IgD-negative memory B cell (primary cell): ENCODE data around the gene NHSL1. TPM values are rescaled to one million over a fixed set of nuclear protein-coding genes. Genes with fewer than 3 reads are reported as not detected.

Experiments
- H3K27ac Mint-ChIP-seq, 3 donors: one replicate each; pipeline ENCODE4 v1.8.0; 2020 to 2022; ENCODE audit warnings: mild to moderate bottlenecking in 3 of 3, mixed read lengths in 3 of 3, moderate library complexity in 1 of 3
- H3K27me3 Mint-ChIP-seq: one replicate; pipeline ENCODE4 v1.8.0; 2021; ENCODE audit warnings: mixed read lengths
- H3K36me3 Mint-ChIP-seq: one replicate; pipeline ENCODE4 v1.8.0; 2020; ENCODE audit warnings: mild to moderate bottlenecking, mixed read lengths
- H3K4me1 Mint-ChIP-seq, 3 donors: one replicate each; pipeline ENCODE4 v1.8.0; 2020 to 2022; ENCODE audit warnings: mixed read lengths in 3 of 3, mild to moderate bottlenecking in 1 of 3
- H3K4me3 Mint-ChIP-seq, 4 donors: one replicate each; pipeline ENCODE4 v1.8.0; 2020 to 2022; ENCODE audit warnings: mild to moderate bottlenecking in 4 of 4, mixed read lengths in 4 of 4, moderate library complexity in 3 of 4
- H3K9me3 Mint-ChIP-seq, 3 donors: one replicate each; pipeline ENCODE4 v1.8.0; 2020 to 2021; ENCODE audit warnings: mixed read lengths in 3 of 3, mild to moderate bottlenecking in 1 of 3
- polyA plus RNA-seq: library from polyadenylated mRNA; unstranded; fragments of 300-500 nt; fragmentation: Illumina TruSeq; gene quantifications from one replicate; pipeline ENCODE4 v1.2.3, GENCODE V29; 2021

Gene NHSL1
- polyA plus RNA-seq, 1 donor from 2014 or later = not detected

GRCh38 chr6:138510093-138510492, 10.8 kb upstream of the NHSL1 start:
- H3K27ac Mint-ChIP-seq = no peak overlapping the region
- H3K36me3 Mint-ChIP-seq = no peaks in the 10 kb centered on the region
- no peaks in the 10 kb centered on the region for H3K9me3 Mint-ChIP-seq
- H3K4me3 Mint-ChIP-seq = no peak overlapping the region
- peaks cover 9% of the 10 kb centered on the region for H3K27me3 Mint-ChIP-seq
- no peaks in the 10 kb centered on the region for H3K4me1 Mint-ChIP-seq

- Mint-ChIP-seq H3K4me3 (no peak overlapping the region), H3K9me3 (no peaks in the 10 kb centered on the region), H3K27ac (no peak overlapping the region), H3K27me3 (peaks cover 9% of the 10 kb centered on the region), H3K36me3 (no peaks in the 10 kb centered on the region), H3K4me1 (no peaks in the 10 kb centered on the region)
Observed at GRCh38 chr6:138509371-138509770, 10.1 kb upstream of the NHSL1 start.

- Mint-ChIP-seq H3K9me3 (no peaks in the 10 kb centered on the region), H3K27me3 (peaks cover 15% of the 10 kb centered on the region), H3K27ac (no peak overlapping the region), H3K4me3 (no peak overlapping the region), H3K4me1 (no peaks in the 10 kb centered on the region), H3K36me3 (no peaks in the 10 kb centered on the region)
Observed at GRCh38 chr6:138508676-138508988, 9.3 kb upstream of the NHSL1 start.

GRCh38 chr6:138507977-138508675, 8.8 kb upstream of the NHSL1 start:
- H3K27ac Mint-ChIP-seq = no peak overlapping the region
- H3K27me3 Mint-ChIP-seq = peaks cover 12% of the 10 kb centered on the region
- no peaks in the 10 kb centered on the region for H3K4me1 Mint-ChIP-seq
- H3K36me3 Mint-ChIP-seq = no peaks in the 10 kb centered on the region
- no peaks in the 10 kb centered on the region for H3K9me3 Mint-ChIP-seq
- no peak overlapping the region for H3K4me3 Mint-ChIP-seq

- no peak overlapping the region for H3K27ac Mint-ChIP-seq
Observed at GRCh38 chr6:138504764-138505689, 5.7 kb upstream of the NHSL1 start.

GRCh38 chr6:138503881-138504680, 4.8 kb upstream of the NHSL1 start:
- H3K4me1 Mint-ChIP-seq = peaks cover 7 to 13% (median 9%) of the 10 kb centered on the region in 3 donors
- peaks cover 21% of the 10 kb centered on the region for H3K27me3 Mint-ChIP-seq
- no peak overlapping the region for H3K4me3 Mint-ChIP-seq
- H3K27ac Mint-ChIP-seq = no peak overlapping the region
- H3K9me3 Mint-ChIP-seq = no peaks in the 10 kb centered on the region
- H3K36me3 Mint-ChIP-seq = no peaks in the 10 kb centered on the region

More at GRCh38 chr6:138504764-138505689, 5.7 kb upstream of the NHSL1 start:
- Mint-ChIP-seq H3K4me3 (no peak overlapping the region), H3K27me3 (peaks cover 15% of the 10 kb centered on the region), H3K36me3 (no peaks in the 10 kb centered on the region), H3K4me1 (peaks cover 0 to 4% (median 2%) of the 10 kb centered on the region in 3 donors), H3K9me3 (no peaks in the 10 kb centered on the region)

- Mint-ChIP-seq H3K4me3 (no peak overlapping the region), H3K36me3 (no peaks in the 10 kb centered on the region), H3K27ac (no peak overlapping the region), H3K27me3 (peaks cover 31% of the 10 kb centered on the region), H3K9me3 (no peaks in the 10 kb centered on the region), H3K4me1 (peaks cover 7 to 13% (median 13%) of the 10 kb centered on the region in 3 donors)
Observed at GRCh38 chr6:138502546-138502945, 3.3 kb upstream of the NHSL1 start.

GRCh38 chr6:138500867-138501446, 1.7 kb upstream of the NHSL1 start:
- H3K36me3 Mint-ChIP-seq = no peaks in the 10 kb centered on the region
- H3K4me3 Mint-ChIP-seq = no peak overlapping the region
- H3K27me3 Mint-ChIP-seq = peaks cover 37% of the 10 kb centered on the region
- peaks cover 7 to 13% (median 13%) of the 10 kb centered on the region in 3 donors for H3K4me1 Mint-ChIP-seq
- no peak overlapping the region for H3K27ac Mint-ChIP-seq
- H3K9me3 Mint-ChIP-seq = no peaks in the 10 kb centered on the region

GRCh38 chr6:138500045-138500665, 861 bp upstream of the NHSL1 start:
- Mint-ChIP-seq H3K4me1 (peaks cover 7 to 13% (median 13%) of the 10 kb centered on the region in 3 donors), H3K36me3 (no peaks in the 10 kb centered on the region), H3K27ac (no peak overlapping the region), H3K9me3 (no peaks in the 10 kb centered on the region), H3K27me3 (peaks cover 40% of the 10 kb centered on the region), H3K4me3 (peak overlapping the region in 1 of 4 donors; percentile 3)

GRCh38 chr6:138498629-138499302, 528 bp downstream of the NHSL1 start:
- Mint-ChIP-seq H3K36me3 (no peaks in the 10 kb centered on the region), H3K27ac (no peak overlapping the region), H3K27me3 (peaks cover 38% of the 10 kb centered on the region), H3K4me1 (peaks cover 7 to 13% (median 13%) of the 10 kb centered on the region in 3 donors), H3K4me3 (no peak overlapping the region), H3K9me3 (no peaks in the 10 kb centered on the region)

GRCh38 chr6:138497286-138497685, 2.0 kb downstream of the NHSL1 start:
- peaks cover 7 to 13% (median 13%) of the 10 kb centered on the region in 3 donors for H3K4me1 Mint-ChIP-seq
- H3K27me3 Mint-ChIP-seq = peaks cover 33% of the 10 kb centered on the region
- H3K36me3 Mint-ChIP-seq = no peaks in the 10 kb centered on the region
- no peaks in the 10 kb centered on the region for H3K9me3 Mint-ChIP-seq
- H3K27ac Mint-ChIP-seq = peak overlapping the region in 1 of 3 donors; percentile 55
- no peak overlapping the region for H3K4me3 Mint-ChIP-seq

- Mint-ChIP-seq H3K36me3 (no peaks in the 10 kb centered on the region), H3K27ac (no peak overlapping the region), H3K4me1 (peaks cover 1 to 4% (median 2%) of the 10 kb centered on the region in 3 donors), H3K4me3 (no peak overlapping the region), H3K27me3 (peaks cover 27% of the 10 kb centered on the region), H3K9me3 (no peaks in the 10 kb centered on the region)
Observed at GRCh38 chr6:138494312-138494711, 5.0 kb downstream of the NHSL1 start.

- Mint-ChIP-seq H3K27me3 (peaks cover 21% of the 10 kb centered on the region), H3K36me3 (no peaks in the 10 kb centered on the region), H3K4me1 (no peaks in the 10 kb centered on the region), H3K27ac (no peak overlapping the region), H3K9me3 (no peaks in the 10 kb centered on the region), H3K4me3 (no peak overlapping the region)
Observed at GRCh38 chr6:138493413-138493812, 5.9 kb downstream of the NHSL1 start.

- Mint-ChIP-seq H3K9me3 (no peaks in the 10 kb centered on the region), H3K36me3 (no peaks in the 10 kb centered on the region), H3K27me3 (peaks cover 16% of the 10 kb centered on the region), H3K27ac (no peak overlapping the region), H3K4me3 (no peak overlapping the region), H3K4me1 (no peaks in the 10 kb centered on the region)
Observed at GRCh38 chr6:138492871-138493270, 6.4 kb downstream of the NHSL1 start.
